NCI-H187 (cell line): ENCODE data around the gene STYXL1.
"Not testable (repeated sequence)": the region's sequence is repeated elsewhere in the genome, so short reads cannot be mapped to it uniquely, and the experiment has no call there.

Experiments
- DNase-seq, 2 experiments: peaks; one replicate each; lab custom pipeline; 2025; lab: John Stamatoyannopoulos, UW

The STYXL1 gene

GRCh38 chr7:76029682-76030081, 18.1 kb downstream of the STYXL1 start:
- not testable (repeated sequence) for DNase-seq

GRCh38 chr7:76023002-76023401, 24.8 kb downstream of the STYXL1 start:
- no peak for DNase-seq

GRCh38 chr7:76022026-76022780, 25.6 kb downstream of the STYXL1 start:
- DNase-seq: no peak

- peak; percentile 56 to 68 for DNase-seq
Observed at GRCh38 chr7:76020031-76020714, 27.6 kb downstream of the STYXL1 start.

- DNase-seq: not testable (repeated sequence)
Observed at GRCh38 chr7:76018520-76018919, 29.3 kb downstream of the STYXL1 start.

- DNase-seq: no peak
Observed at GRCh38 chr7:76016191-76016947, 31.4 kb downstream of the STYXL1 start.

- DNase-seq: no peak
Observed at GRCh38 chr7:76011442-76011861, 36.3 kb downstream of the STYXL1 start.

GRCh38 chr7:76009672-76010600, 37.9 kb downstream of the STYXL1 start:
- DNase-seq: no peak

- DNase-seq: no peak
Observed at GRCh38 chr7:76008156-76008687, 39.6 kb downstream of the STYXL1 start.

- not testable (repeated sequence) for DNase-seq
Observed at GRCh38 chr7:76005004-76005403, 42.8 kb downstream of the STYXL1 start.

GRCh38 chr7:76003351-76003750, 44.4 kb downstream of the STYXL1 start:
- DNase-seq: no peak

- no peak for DNase-seq
Observed at GRCh38 chr7:76002822-76003221, 45.0 kb downstream of the STYXL1 start.

- no peak for DNase-seq
Observed at GRCh38 chr7:76002139-76002538, 45.7 kb downstream of the STYXL1 start.

- DNase-seq: no peak
Observed at GRCh38 chr7:76000566-76000965, 47.2 kb downstream of the STYXL1 start.

GRCh38 chr7:75998038-75998437, 49.8 kb downstream of the STYXL1 start:
- DNase-seq: no peak

- DNase-seq: no peak
Observed at GRCh38 chr7:75996476-75996875, 51.3 kb downstream of the STYXL1 start.

- no peak for DNase-seq
Observed at GRCh38 chr7:75995996-75996395, 51.8 kb downstream of the STYXL1 start.

GRCh38 chr7:75995052-75995471, 52.7 kb downstream of the STYXL1 start:
- DNase-seq: no peak

- peak; percentile 88 to 91 for DNase-seq
Observed at GRCh38 chr7:75994388-75995051, 53.3 kb downstream of the STYXL1 start, which contains the start of gene TMEM120A. TMEM120A (minus strand) TSS chr7:75994595; CDS start chr7:75994570, 25 bp downstream.

GRCh38 chr7:75993689-75994387, 54.0 kb downstream of the STYXL1 start:
- no peak for DNase-seq
